T-helper 9 cell (primary cell): ENCODE measurements around the gene SLC6A13.

Experiments used
- DNase-seq: peaks from one replicate; pipeline ENCODE4 v3.0.0-alpha.2; 2020

SLC6A13 gene

DNA sequence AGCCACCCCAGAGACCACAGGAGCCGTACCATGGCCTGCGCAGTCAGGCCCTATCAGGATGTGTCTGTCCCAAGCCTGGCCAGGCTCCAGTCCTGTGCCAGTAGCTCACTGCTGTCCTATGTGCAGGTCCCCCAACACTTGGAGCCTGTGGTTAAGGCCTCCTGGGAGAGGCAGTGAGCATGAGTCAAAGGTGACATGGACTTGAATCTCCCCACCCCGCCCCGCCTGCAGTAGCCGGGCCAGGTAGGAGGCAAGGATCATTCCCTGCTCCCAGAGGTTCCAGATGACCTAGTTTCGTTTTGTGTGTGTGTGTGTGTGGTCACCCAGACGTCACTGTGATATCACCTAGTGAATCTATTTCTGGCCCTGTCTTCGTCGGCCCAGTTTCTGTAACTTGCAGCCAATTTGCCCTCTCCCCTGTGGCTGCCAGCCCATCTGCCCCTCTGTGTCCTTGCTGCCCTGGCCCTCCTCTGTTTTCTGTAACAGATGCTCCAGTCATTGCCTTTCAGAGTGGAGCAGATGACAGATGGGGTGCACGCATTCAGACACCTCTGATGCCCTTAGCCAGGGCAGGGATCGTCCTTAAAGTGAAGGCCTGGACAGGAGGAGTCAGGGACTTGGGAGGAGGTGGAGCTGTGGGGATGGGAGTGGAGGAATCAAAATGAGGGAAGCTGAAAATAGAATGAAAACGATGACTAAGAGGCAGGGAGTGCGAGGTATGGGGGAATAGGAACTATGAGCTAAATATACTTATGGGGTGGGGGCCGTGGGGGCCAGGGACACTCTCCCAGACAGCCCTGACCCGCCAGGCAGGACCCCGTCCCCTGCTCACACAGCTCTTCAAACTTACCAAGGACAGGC is 86.1 kb downstream of the SLC6A13 start:
- no peak for DNase-seq

DNA sequence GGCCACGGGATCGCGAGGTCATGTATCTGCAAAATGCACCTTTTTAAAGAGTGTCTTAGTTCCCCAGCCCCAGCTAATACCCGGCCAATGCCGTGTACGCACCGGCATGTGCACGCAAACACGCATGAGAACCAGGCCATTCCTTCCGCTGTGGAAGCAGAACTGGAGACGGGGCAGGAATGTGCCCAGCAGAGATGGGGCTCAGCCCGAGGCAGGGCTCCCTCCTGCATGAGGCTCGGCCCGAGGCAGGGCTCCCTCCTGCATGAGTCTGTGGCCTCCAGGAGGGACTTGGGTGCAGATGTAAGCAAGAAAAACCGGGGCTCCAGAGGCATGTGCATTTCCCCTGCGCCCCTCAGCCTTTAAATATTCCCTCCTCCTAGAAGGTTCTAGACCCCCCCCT is 86.9 kb downstream of the SLC6A13 start:
- DNase-seq, result no peak

DNA sequence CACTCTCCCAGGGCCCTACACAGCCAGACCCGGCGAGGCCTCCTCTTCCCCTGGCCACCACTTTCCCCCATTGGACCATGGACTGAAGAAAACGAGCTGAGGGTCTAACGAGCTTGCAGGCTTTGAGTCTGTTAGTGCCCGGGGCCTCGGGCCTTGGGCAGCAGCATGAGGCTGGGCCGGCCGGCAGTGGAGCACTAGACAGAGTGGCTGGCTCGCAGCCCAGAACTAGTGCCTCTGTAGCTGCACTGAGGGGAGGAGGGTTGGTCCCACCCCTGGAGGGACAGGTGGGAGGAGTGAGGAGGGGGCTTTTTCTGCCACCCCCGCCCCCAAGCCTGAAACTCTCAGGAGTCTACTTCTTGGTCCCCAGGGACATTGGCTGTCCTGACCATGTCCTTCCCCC is 87.4 kb downstream of the SLC6A13 start:
- no peak for DNase-seq

DNA sequence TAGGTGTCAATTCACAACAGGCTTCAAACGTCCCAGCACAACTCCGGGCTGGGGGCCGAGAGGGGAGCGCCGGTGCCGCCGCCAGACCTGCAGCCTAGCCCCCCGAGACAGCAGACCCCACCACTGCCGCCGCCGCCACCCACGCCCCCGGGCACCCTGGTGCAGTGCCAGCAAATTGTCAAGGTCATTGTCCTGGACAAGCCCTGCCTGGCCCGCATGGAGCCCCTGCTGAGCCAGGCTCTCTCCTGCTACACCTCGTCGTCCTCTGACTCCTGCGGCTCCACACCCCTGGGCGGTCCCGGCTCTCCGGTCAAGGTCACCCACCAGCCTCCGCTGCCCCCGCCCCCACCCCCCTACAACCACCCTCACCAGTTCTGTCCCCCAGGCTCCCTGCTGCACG is 88.0 kb downstream of the SLC6A13 start:
- no peak for DNase-seq

DNA sequence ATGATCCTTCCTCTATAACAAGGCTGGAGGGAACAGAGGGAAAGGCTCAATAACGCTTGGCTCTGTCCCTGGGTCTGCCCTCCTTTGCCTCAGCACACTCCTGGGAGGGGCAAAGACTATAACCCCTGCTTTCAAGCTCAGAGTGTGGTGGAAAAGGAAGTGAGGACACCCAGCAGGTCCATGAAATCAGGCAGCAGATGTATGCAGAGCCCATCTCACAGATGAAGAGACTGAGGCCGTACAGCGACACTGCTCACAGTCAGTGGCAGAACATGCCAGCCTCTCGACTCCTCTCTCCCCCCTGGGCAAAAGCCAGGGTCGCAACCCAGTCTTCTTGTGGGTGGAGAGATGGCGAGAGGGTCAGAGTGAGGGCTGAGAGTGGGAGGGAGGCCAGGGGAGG is 88.5 kb downstream of the SLC6A13 start:
- DNase-seq, result no peak

DNA sequence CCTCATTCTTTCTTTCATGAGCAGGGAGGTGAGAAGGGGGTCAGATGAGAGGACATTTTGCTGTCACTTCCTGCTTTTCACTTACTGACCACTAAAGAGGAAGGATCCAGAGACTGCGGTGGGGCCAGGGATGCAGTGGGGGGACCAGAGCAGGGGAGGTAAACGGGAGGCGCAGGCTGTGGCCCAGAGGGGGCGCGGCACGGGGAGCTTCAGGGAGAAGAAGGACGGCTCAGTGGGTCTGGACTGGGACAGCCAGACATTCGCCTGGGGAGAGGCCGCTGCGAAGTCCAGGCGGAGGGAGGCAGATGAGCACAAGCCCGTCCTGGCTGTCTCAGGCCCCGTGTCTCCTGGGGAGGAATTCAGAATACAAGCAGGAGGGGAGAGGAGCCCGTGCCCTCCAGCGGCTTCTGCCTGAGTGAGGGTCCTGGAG is 89.9 kb downstream of the SLC6A13 start:
- no peak for DNase-seq

DNA sequence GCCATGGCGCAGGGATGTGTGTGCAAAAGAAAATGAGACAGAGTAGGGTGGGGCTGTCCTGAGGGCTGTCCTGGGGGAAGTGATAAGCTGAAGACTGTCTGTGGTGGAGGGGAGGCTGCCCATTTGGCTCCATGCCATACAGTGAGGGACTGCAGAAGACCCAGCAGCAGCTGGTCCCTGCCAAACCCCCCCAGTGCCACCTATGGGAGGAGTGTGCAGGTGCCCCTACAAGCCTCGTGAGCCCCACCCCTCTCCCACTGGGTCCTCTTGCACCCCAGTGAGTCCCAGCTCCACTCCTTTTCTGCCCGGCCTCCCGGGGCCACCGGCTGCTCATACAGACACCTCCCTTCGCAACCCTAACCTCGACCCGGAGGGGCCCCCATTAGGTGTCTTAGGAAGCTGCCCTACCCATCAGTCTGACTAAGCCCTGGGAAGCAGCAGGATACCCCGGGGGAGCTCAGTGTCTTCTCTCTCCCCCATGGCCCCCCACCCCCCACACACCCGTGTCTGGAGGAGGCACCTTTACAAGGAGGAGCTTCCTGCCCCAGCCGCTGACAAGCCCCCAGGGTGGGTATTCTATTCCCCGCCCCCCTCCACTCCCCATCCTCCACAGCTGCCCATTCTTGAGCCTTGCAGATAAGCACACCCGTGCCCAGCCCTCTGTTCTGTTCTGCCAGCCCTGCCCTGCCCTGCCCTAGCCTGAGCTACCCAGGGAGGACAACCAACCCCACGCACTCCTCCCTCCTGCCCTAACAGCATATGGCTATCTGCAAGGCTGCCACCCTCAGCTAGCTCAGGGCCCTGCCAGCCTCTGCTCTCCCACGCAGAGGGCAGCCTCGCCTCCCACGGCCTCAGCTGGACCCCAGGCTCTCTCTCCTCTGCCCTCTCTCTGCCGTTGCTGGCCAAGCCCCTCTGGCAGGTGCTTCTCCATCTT is 90.6 kb downstream of the SLC6A13 start:
- no peak for DNase-seq

DNA sequence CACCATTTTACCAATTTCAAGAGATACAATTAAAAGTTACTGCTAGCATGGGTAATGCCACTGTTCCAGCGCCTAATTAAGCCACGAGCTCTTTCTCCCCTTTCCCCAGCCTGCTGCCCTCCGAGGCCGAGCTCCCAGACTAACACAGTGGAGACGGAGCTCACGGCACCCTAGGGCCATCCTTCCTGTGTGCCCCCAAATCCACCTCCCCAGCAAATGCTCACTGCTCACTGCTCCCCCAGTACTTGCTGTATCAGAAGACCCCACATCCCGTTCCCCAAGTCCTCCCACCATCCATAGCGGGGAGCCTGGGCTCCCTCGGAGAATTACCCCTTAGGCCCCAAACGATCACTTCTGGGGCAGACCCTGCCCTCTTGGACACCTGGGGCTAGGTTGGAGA is 91.4 kb downstream of the SLC6A13 start:
- no peak for DNase-seq
